HepG2 (cell line): ENCODE results near the gene KLHDC1. TPM values are rescaled to one million over a fixed set of nuclear protein-coding genes. Genes with fewer than 3 reads are reported as not detected.

Experiments used
- BORCS8-MEF2B ChIP-seq: sonication (generic); formaldehyde crosslinking; IDR thresholded peaks from 2 replicates; pipeline ENCODE4 v1.8.0; 2022; ENCODE audit warnings: mild to moderate bottlenecking, missing genetic modification reagents
- HDAC2 ChIP-seq: sonication (generic); formaldehyde crosslinking; IDR thresholded peaks from 2 replicates; pipeline ENCODE4 v1.4.0; 2020; ENCODE audit warnings: missing genetic modification reagents
- HMGXB4 ChIP-seq, 2 experiments: sonication (generic) in 1 of 2; formaldehyde crosslinking in 1 of 2; IDR thresholded peaks; 2 replicates each; pipeline versions ENCODE4 v1.4.0 to v1.6.1; 2018 to 2020; ENCODE audit warnings: missing genetic modification reagents in 2 of 2, borderline replicate concordance in 1 of 2, low read depth in 1 of 2, mild to moderate bottlenecking in 1 of 2, missing biosample characterization in 1 of 2
- HOXA3 ChIP-seq: sonication (generic); formaldehyde crosslinking; IDR thresholded peaks from 2 replicates; pipeline ENCODE4 v1.5.0; 2020; ENCODE audit warnings: missing genetic modification reagents
- HOXA9 ChIP-seq: sonication (generic); formaldehyde crosslinking; IDR thresholded peaks from 2 replicates; pipeline ENCODE4 v1.8.1; 2022; ENCODE audit warnings: missing genetic modification reagents, mild to moderate bottlenecking, moderate library complexity, borderline replicate concordance
- KDM3A ChIP-seq: IDR thresholded peaks from 2 replicates; pipeline ENCODE4 v1.6.1; 2018; ENCODE audit warnings: low read depth, missing compliant biosample characterization
- POLR2AphosphoS5 ChIP-seq: IDR thresholded peaks from 2 replicates; pipeline ENCODE4 v1.6.1; 2012; ENCODE audit warnings: low read depth, low read length
- STAT6 ChIP-seq: sonication (generic); formaldehyde crosslinking; IDR thresholded peaks from 2 replicates; pipeline ENCODE4 v1.4.0; 2020; ENCODE audit warnings: missing genetic modification reagents, mild to moderate bottlenecking, borderline replicate concordance
- WIZ ChIP-seq: sonication (generic); formaldehyde crosslinking; IDR thresholded peaks from 2 replicates; pipeline ENCODE4 v1.5.1; 2020; ENCODE audit warnings: mild to moderate bottlenecking, missing genetic modification reagents
- XRCC5 ChIP-seq: fragments of 200-400 bp; formaldehyde crosslinking; optimal IDR thresholded peaks from 2 replicates; pipeline ENCODE3; 2017; ENCODE audit warnings: mild to moderate bottlenecking, low read length
- ZNF138 ChIP-seq: sonication (generic); formaldehyde crosslinking; IDR thresholded peaks from 2 replicates; pipeline ENCODE4 v1.5.0; 2020; ENCODE audit warnings: mild to moderate bottlenecking, low read depth, missing genetic modification reagents
- ZNF142 ChIP-seq: sonication (generic); formaldehyde crosslinking; IDR thresholded peaks from 2 replicates; pipeline ENCODE4 v1.4.0; 2020; ENCODE audit warnings: missing genetic modification reagents
- ZNF256 ChIP-seq: sonication (generic); formaldehyde crosslinking; conservative IDR thresholded peaks from 2 replicates; pipeline ENCODE4 v1.4.0; 2020; ENCODE audit warnings: missing genetic modification reagents
- ZNF460 ChIP-seq: sonication (generic); formaldehyde crosslinking; IDR thresholded peaks from 2 replicates; pipeline ENCODE4 v1.5.1; 2020; ENCODE audit warnings: missing genetic modification reagents, mild to moderate bottlenecking, borderline replicate concordance
- ZNF784 ChIP-seq: sonication (generic); formaldehyde crosslinking; IDR thresholded peaks from 2 replicates; pipeline ENCODE4 v1.5.1; 2020; ENCODE audit warnings: missing genetic modification reagents, mild to moderate bottlenecking, borderline replicate concordance
- polyA plus RNA-seq, 8 experiments: library from polyadenylated mRNA; depleted of rRNA in 3 of 8; stranded (reverse) in 7 of 8; unstranded in 1 of 8; fragments of >200 nt; fragmentation: Illumina TruSeq in 4 of 8; extraction: Trizol in 4 of 8; gene quantifications; 2 replicates each; pipeline versions ENCODE4 v1.2.1 to v1.2.3, GENCODE V29; 2011 to 2016; ENCODE audit warnings: low read depth in 4 of 8, missing spikeins in 1 of 8, mixed read lengths in 1 of 8; ENCODE audit not compliant: insufficient read depth in 1 of 8
- total RNA-seq, 5 experiments: library from RNA; depleted of rRNA; stranded (reverse); fragments of >200 nt; fragmentation: Illumina TruSeq; extraction: Trizol; gene quantifications; 2 replicates each; pipeline ENCODE4 v1.2.3, GENCODE V29; 2016; ENCODE audit warnings: low read depth in 1 of 5

Gene KLHDC1
- total and polyA plus RNA-seq, 2 of the 13 experiments (the other 11 are each of a cell fraction or from before 2014, with no cell fraction given), result 0.11 TPM; not detected in 1

- TF ChIP-seq HMGXB4 (CRISPR knock-in tag; IDR thresholded peaks at IDR 0.05; ENCODE audit: borderline replicate concordance in 1 of 2, low read depth in 1 of 2), result peak; percentile 39 to 90; a peak in 3 of 4 replicates
- TF ChIP-seq ZNF784 (CRISPR knock-in tag), result peak; percentile 76; the same call in 1 of the 2 replicates
- TF ChIP-seq ZNF256 (CRISPR knock-in tag), result 0 out of 2 replicates have a peak, but pooled peaks have one; percentile 64
- peak; percentile 64; the same call in 1 of the 2 replicates for TF ChIP-seq ZNF138
- TF ChIP-seq POLR2AphosphoS5, result peak; percentile 75
- no peak for TF ChIP-seq STAT6 (CRISPR knock-in tag)
- TF ChIP-seq KDM3A (CRISPR knock-in tag), result peak; percentile 73; the same call in 1 of the 2 replicates
- 0 out of 2 replicates have a peak, but pooled peaks have one; percentile 43 for TF ChIP-seq HOXA9 (CRISPR knock-in tag)
- TF ChIP-seq HOXA3 (CRISPR knock-in tag), result peak; percentile 90
- peak; percentile 43 for TF ChIP-seq XRCC5
- peak; percentile 50; the same call in 1 of the 2 replicates for TF ChIP-seq ZNF460 (CRISPR knock-in tag)
- TF ChIP-seq ZNF142 (CRISPR knock-in tag), result peak; percentile 97
- peak; percentile 23; the same call in 1 of the 2 replicates for TF ChIP-seq HDAC2 (CRISPR knock-in tag)
- TF ChIP-seq WIZ (CRISPR knock-in tag), result peak; percentile 78
- peak; percentile 88 for TF ChIP-seq BORCS8-MEF2B (CRISPR knock-in tag)
These were observed 4.8 kb upstream of the KLHDC1 start, which contains the start of gene POLE2 (continued) for GRCh38 chr14:49687942-49688700.
